Measurements from ENCODE around the gene MRPS12.
"Not testable (repeated sequence)": the region's sequence is repeated elsewhere in the genome, so short reads cannot be mapped to it uniquely, and the experiment has no call there.

Gene MRPS12

GRCh38 chr19:38932425-38933179 is 1.9 kb downstream of the MRPS12 start:
- no peak overlapping the region for H3K4me3 ChIP-seq (ENCODE audit: low read depth, low read length)

GRCh38 chr19:38933544-38933943 is 2.8 kb downstream of the MRPS12 start:
- H3K4me3 ChIP-seq (ENCODE audit: low read depth, low read length) = no peak overlapping the region

- H3K4me3 ChIP-seq (ENCODE audit: low read depth, low read length) = no peak overlapping the region
Observed at GRCh38 chr19:38939957-38940356, 9.2 kb downstream of the MRPS12 start.

DNA sequence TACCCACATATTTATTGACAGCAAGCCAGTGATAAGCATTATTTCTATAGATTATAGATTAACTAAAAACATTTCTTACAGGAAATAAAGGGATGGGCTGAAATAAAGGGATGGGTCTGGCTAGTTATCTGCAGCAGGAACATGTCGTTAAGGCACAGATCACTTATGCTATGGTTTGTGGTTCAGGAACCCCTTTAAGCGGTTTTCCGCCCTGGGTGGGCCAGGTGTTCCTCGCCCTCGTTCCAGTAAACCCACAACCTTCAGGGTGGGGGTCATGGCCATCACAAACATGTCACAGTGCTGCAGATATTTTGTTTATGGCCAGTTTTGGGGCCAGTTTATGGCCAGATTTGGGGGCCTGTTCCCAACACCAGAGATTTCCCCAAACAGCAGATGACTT is 10.7 kb downstream of the MRPS12 start:
- H3K4me3 ChIP-seq (ENCODE audit: low read depth, low read length) = not testable (repeated sequence)

DNA sequence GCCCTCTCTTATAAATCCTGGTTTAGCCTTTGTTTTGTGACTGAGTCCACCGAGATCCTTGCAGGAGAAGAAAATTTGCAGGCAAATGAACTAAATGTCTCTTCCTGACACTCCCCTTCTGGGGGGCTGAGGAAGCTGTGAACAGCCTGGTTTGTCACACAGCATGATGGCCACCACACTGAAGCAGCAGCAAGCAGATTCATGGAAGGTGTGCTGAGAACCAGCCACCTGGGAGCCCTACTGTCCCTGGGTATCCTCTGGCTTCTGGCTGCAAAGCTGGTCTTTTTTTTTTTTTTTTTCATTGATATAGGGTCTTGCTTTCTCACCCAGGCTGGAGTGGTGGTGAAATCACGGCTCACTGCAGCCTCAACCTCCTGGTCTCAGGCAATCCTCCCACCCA is 11.2 kb downstream of the MRPS12 start:
- no peak overlapping the region for H3K4me3 ChIP-seq (ENCODE audit: low read depth, low read length)

DNA sequence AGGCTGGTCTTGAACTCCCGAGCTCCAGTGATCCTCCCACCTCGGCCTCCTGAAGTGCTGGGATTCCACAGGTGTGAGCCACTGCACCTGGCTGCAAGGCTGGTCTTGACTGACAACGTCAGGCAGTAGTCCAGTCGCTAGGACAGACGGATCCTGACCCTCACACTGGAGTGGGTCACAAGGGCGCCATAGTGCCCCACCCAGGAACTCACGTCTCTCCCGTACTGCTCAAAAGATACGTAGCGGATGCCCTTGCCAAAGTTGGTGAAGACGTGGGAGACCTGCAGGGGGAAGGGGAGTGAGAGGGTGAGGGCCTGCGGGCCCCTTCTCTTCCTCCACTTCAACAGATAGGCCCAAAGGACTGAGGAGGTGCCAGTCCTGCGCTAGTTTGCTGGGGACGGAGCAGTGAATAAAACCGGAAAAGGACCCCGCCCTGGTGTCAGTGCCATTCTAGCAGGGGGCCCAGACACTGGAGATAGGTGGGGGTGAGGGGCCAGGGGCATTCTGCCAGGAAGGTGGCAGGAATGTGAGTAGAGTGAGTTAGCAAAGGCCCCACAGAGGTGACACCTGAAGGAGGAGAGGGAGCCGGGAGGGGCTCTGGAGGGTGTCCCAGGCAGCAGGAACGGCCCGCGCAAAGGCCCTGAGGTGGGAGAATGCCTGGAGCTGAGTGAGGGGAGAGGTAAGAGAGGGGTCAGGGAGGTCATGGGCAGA is 11.9 kb downstream of the MRPS12 start:
- H3K4me3 ChIP-seq (ENCODE audit: low read depth, low read length) = no peak overlapping the region

- no peak overlapping the region for H3K4me3 ChIP-seq (ENCODE audit: low read depth, low read length)
Observed at GRCh38 chr19:38944981-38945506, 14.3 kb downstream of the MRPS12 start.

GRCh38 chr19:38945562-38946228 is 15.0 kb downstream of the MRPS12 start:
- H3K4me3 ChIP-seq (ENCODE audit: low read depth, low read length) = no peak overlapping the region

DNA sequence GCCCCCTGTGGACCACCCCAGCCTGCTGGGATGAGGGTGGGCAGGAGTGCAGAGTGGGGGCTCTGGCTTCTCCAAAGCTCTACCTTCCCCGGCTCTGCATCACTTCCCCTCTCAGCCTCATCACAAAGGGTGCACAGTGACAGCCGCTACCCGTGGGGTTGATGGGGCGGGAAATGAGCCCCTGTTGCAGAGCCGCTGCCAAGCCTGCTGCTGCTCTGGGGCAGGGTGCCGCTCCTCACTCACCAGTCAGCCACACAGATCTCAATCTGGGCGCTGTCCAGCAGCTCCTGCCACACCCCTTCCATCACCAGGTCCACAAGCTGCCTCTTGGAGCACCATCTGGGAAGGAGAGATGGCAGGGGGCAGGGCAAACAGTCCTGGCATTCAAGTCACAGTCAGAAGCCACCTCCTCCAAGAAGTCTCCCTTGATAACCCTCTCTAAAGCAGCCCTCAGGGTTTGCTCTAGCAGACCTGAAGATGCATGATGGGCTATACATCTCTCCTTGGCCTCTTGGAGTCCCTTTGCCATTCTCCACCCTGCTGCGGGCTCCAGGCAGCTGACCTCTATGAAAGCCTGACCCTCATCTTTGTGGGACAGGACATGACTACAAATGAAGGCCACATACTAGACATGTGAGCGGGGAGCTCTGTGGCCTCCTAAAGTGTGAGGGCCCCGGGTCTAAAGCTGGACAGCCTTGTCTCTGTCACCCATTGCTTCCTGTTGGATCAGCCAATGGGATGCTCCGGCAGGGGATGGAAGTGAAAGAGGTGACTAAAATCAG is 15.7 kb downstream of the MRPS12 start:
- no peak overlapping the region for H3K4me3 ChIP-seq (ENCODE audit: low read depth, low read length)

DNA sequence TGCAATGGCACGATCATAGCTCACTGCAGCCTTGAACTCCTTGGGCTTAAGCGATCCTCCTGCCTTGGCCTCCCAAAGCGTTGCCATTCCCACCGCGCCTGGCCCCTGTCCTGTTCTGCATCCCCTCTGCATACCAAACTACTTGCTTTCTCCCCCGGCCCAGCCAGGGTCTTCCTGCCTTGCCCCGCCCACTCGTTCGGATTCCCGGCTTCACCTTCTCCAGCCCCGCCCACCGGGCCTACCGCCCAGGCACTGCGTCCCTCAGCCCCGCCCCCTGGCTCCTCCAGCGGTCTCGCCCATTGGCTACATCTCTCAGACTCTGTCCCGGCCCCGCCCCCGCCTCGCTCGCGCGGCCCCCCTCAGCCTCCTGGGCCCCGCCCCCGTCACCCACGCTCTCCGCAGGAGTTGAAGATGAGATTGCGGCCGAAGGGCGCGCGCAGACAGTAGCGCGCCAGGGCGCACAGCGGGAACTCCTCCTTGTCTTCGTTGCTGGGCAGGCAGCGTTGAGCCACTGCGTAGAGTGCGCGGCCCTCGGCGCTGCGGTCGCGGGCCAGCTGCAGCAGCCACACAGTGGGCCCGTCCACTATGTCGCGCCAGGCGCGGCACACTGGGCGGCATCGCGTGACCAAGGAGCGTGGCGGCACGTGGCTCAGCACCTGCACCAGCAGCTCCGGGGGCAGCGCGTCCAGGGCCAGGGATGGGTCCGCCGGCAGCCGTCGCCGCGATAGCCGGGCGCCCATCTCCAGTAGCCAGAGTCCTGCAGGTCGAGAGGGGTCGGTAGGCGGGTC is 19.0 kb downstream of the MRPS12 start:
- peak overlapping the region; percentile 58 for H3K4me3 ChIP-seq (ENCODE audit: low read depth, low read length)

GRCh38 chr19:38951187-38951586 is 20.4 kb downstream of the MRPS12 start:
- H3K4me3 ChIP-seq (ENCODE audit: low read depth, low read length) = no peak overlapping the region

- H3K4me3 ChIP-seq (ENCODE audit: low read depth, low read length) = no peak overlapping the region
Observed at GRCh38 chr19:38952395-38953165, 21.8 kb downstream of the MRPS12 start.

GRCh38 chr19:38953677-38954076 is 22.9 kb downstream of the MRPS12 start:
- no peak overlapping the region for H3K4me3 ChIP-seq (ENCODE audit: low read depth, low read length)

DNA sequence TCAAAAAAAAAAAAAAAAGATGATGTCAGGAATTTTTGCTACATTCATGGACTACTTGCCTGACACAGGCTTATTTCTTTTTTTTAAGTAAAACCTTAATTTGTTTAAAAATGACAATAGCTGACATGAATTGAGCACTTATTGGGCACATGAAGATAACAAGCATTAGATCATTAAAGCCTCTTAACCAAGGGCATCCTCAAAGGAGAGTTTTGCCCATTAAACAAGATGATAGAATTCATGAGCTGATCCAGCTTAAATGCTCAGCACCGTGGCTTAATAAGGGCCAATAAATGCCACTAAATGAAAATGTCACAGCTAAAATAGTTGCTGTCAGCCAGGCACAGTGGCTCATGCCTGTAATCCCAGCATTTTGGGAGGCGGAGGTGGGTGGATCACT is 25.5 kb downstream of the MRPS12 start:
- H3K4me3 ChIP-seq (ENCODE audit: low read depth, low read length) = no peak overlapping the region

DNA sequence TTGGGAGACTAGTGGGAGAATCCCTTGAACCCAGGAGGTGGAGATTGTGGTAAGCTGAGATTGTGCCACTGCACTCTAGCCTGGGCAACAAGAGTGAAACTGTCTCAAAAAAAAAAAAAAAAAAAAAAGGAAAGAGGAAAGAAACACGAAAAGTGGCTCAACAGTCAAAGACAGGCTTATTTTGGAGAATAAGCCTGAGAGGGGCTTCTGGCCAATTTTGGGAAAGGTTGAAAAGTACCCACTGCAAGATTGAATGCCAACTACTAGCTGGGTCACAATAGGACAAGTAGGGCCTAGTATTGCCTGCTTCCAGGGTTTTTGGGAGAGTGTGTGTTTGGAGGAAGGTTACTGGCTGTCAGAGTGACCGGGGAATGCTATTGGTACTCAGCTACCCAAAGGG is 27.6 kb downstream of the MRPS12 start:
- H3K4me3 ChIP-seq (ENCODE audit: low read depth, low read length) = no peak overlapping the region

- no peak overlapping the region for H3K4me3 ChIP-seq (ENCODE audit: low read depth, low read length)
Observed at GRCh38 chr19:38959618-38960017, 28.9 kb downstream of the MRPS12 start.

DNA sequence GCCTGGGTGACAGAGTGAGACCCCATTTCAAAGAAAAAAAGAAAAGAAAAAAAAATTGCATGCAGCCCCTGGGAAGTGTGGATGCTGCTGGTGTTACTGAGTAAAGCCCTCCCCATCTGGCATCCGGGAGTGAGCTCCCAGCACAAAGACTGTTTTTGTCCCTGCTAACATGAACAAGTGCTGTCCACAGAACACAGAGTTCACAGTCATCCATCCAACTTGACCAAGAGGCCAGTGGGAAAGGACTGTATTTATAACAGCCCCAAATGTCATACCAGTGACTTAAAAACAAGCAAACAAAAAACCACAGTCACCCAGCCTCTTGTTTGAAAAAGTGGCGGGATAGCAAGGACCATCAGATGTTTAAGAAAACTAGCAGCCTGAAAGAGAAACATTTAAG is 34.0 kb downstream of the MRPS12 start:
- no peak overlapping the region for H3K4me3 ChIP-seq (ENCODE audit: low read depth, low read length)

GRCh38 chr19:38966149-38966548 is 35.4 kb downstream of the MRPS12 start:
- H3K4me3 ChIP-seq (ENCODE audit: low read depth, low read length) = not testable (repeated sequence)
